NCI-H2171 (cell line): ENCODE data around the gene SLX4IP.

ENCODE experiments used
- DNase-seq: peaks from one replicate; lab custom pipeline; 2025; lab: John Stamatoyannopoulos, UW

SLX4IP gene

GRCh38 chr20:10496465-10496864 lies 61.4 kb downstream of the SLX4IP start:
- no peak for DNase-seq

- DNase-seq: no peak
Observed at GRCh38 chr20:10497283-10497682, 62.2 kb downstream of the SLX4IP start.

- DNase-seq: no peak
Observed at GRCh38 chr20:10497791-10498190, 62.7 kb downstream of the SLX4IP start.

- no peak for DNase-seq
Observed at GRCh38 chr20:10498200-10498599, 63.1 kb downstream of the SLX4IP start.

GRCh38 chr20:10501402-10501801 lies 66.3 kb downstream of the SLX4IP start:
- no peak for DNase-seq

GRCh38 chr20:10502098-10502526 lies 67.0 kb downstream of the SLX4IP start:
- no peak for DNase-seq

GRCh38 chr20:10504608-10504993 lies 69.5 kb downstream of the SLX4IP start:
- DNase-seq: no peak

- no peak for DNase-seq
Observed at GRCh38 chr20:10504994-10505730, 70.1 kb downstream of the SLX4IP start.

GRCh38 chr20:10505827-10506226 lies 70.7 kb downstream of the SLX4IP start:
- no peak for DNase-seq

GRCh38 chr20:10507052-10507451 lies 71.9 kb downstream of the SLX4IP start:
- DNase-seq: no peak

GRCh38 chr20:10508060-10508459 lies 73.0 kb downstream of the SLX4IP start:
- DNase-seq: no peak

- DNase-seq: no peak
Observed at GRCh38 chr20:10508468-10509251, 73.6 kb downstream of the SLX4IP start.

GRCh38 chr20:10509376-10509775 lies 74.3 kb downstream of the SLX4IP start:
- DNase-seq: no peak

- no peak for DNase-seq
Observed at GRCh38 chr20:10510216-10510615, 75.1 kb downstream of the SLX4IP start.

GRCh38 chr20:10511170-10511508 lies 76.0 kb downstream of the SLX4IP start:
- no peak for DNase-seq

- DNase-seq: no peak
Observed at GRCh38 chr20:10511509-10512251, 76.6 kb downstream of the SLX4IP start.

GRCh38 chr20:10513061-10513460 lies 78.0 kb downstream of the SLX4IP start:
- DNase-seq: no peak

- DNase-seq: no peak
Observed at GRCh38 chr20:10513931-10514575, 78.9 kb downstream of the SLX4IP start.

GRCh38 chr20:10516529-10516928 lies 81.4 kb downstream of the SLX4IP start:
- no peak for DNase-seq

GRCh38 chr20:10519361-10520046 lies 84.4 kb downstream of the SLX4IP start:
- DNase-seq: no peak

- no peak for DNase-seq
Observed at GRCh38 chr20:10520528-10520927, 85.4 kb downstream of the SLX4IP start.
